K562 (cell line): ENCODE results near the gene CHCHD5. TPM values are rescaled to one million over a fixed set of nuclear protein-coding genes. Genes with fewer than 3 reads are reported as not detected.

Experiments
- BRCA1 ChIP-seq, 2 experiments: fragments of 450-650 bp in 1 of 2; sonication (generic) in 1 of 2; formaldehyde crosslinking in 1 of 2; IDR thresholded peaks; 2 replicates each; pipeline versions ENCODE4 v1.5.0 to v1.6.1; 2017 to 2020; ENCODE audit warnings: mild to moderate bottlenecking in 1 of 2, missing genetic modification reagents in 1 of 2
- FOXJ2 ChIP-seq: fragments of 200-800 bp; sonication (Bioruptor generic); IDR thresholded peaks from 2 replicates; pipeline ENCODE4 v1.6.1; 2016; ENCODE audit warnings: missing genetic modification characterization, missing compliant biosample characterization
- MYNN ChIP-seq, 2 experiments: sonication (generic); formaldehyde crosslinking in 1 of 2; IDR thresholded peaks; 2 replicates each; pipeline versions ENCODE4 v1.5.0 to v1.6.1; 2016 to 2020; ENCODE audit warnings: antibody characterized with exemption in 1 of 2, missing genetic modification reagents in 1 of 2
- NR1H2 ChIP-seq: sonication (generic); formaldehyde crosslinking; IDR thresholded peaks from 2 replicates; pipeline ENCODE4 v1.4.0; 2020; ENCODE audit warnings: mild to moderate bottlenecking, missing genetic modification reagents
- PURB ChIP-seq: sonication (generic); formaldehyde crosslinking; IDR thresholded peaks from 2 replicates; pipeline ENCODE4 v1.9.0; 2021; ENCODE audit warnings: low read depth, mild to moderate bottlenecking, missing genetic modification reagents
- RAD21 ChIP-seq, 2 experiments: fragments of 250-450 bp in 1 of 2; fragments of 450-650 bp in 1 of 2; sonication (Bioruptor Pico) in 1 of 2; formaldehyde crosslinking in 1 of 2; IDR thresholded peaks in 1 of 2; conservative IDR thresholded peaks in 1 of 2; 2 replicates each; pipeline versions ENCODE4 v1.4.0 to v1.8.0; 2020 to 2022; ENCODE audit warnings: mild to moderate bottlenecking in 2 of 2, moderate library complexity in 1 of 2
- RBM14 ChIP-seq: fragments of 200-400 bp; formaldehyde crosslinking; IDR thresholded peaks from 2 replicates; pipeline ENCODE4 v1.6.1; 2018; ENCODE audit warnings: low read depth, mild to moderate bottlenecking, low read length, moderate library complexity, borderline replicate concordance; ENCODE audit not compliant: insufficient read depth
- SP1 ChIP-seq: sonication (generic); formaldehyde crosslinking; IDR thresholded peaks from 2 replicates; pipeline ENCODE4 v1.8.1; 2022; ENCODE audit warnings: mild to moderate bottlenecking, missing genetic modification reagents
- U2AF1 ChIP-seq: fragments of 200-400 bp; formaldehyde crosslinking; optimal IDR thresholded peaks from 2 replicates; pipeline ENCODE3; 2017; ENCODE audit warnings: mild to moderate bottlenecking, low read depth, low read length, moderate library complexity
- ZNF174 ChIP-seq: fragments of 250-450 bp; sonication (Bioruptor Pico); IDR thresholded peaks from 2 replicates; pipeline ENCODE4 v1.4.0; 2020; ENCODE audit warnings: mild to moderate bottlenecking
- polyA plus RNA-seq, 8 experiments: library from polyadenylated mRNA; depleted of rRNA in 4 of 8; stranded (reverse) in 5 of 8; unstranded in 3 of 8; fragments of >200 nt; fragmentation: Nextera tagmentation in 2 of 8; fragmentation: Illumina TruSeq in 1 of 8; extraction: Ambion mirVana in 2 of 8; extraction: Trizol in 1 of 8; gene quantifications; 2 replicates each; pipeline versions ENCODE4 v1.2.1 to v1.2.3, GENCODE V29; 2011 to 2014; ENCODE audit warnings: inconsistent platforms in 1 of 8, missing spikeins in 1 of 8
- total RNA-seq, 7 experiments: library from RNA; depleted of rRNA in 6 of 7; stranded (reverse); fragments of >200 nt in 6 of 7; fragmentation: Illumina TruSeq in 2 of 7; extraction: Trizol in 2 of 7; gene quantifications; 2 replicates each; pipeline versions ENCODE4 v1.2.1 to v1.2.3, GENCODE V29; 2011 to 2021; ENCODE audit warnings: low replicate concordance in 1 of 7
- TF ChIP-seq, protein P1 (sequence below): sonication (generic); formaldehyde crosslinking; IDR thresholded peaks from 2 replicates; pipeline ENCODE4 v1.8.0; 2023; ENCODE audit warnings: mild to moderate bottlenecking, missing genetic modification reagents
- TF ChIP-seq, protein P2 (sequence below): fragments of 450-650 bp; IDR thresholded peaks from 2 replicates; pipeline ENCODE4 v1.6.1; 2014; ENCODE audit warnings: low read depth, mild to moderate bottlenecking, moderate library complexity, borderline replicate concordance
- TF ChIP-seq, protein P3 (sequence below): fragments of 250-450 bp; sonication (Bioruptor Pico); IDR thresholded peaks from 2 replicates; pipeline ENCODE4 v1.4.0; 2020
- TF ChIP-seq, protein P4 (sequence below), 2 experiments: fragments of 450-650 bp; conservative IDR thresholded peaks; 2 replicates each; pipeline ENCODE4 v1.6.1; 2017; ENCODE audit warnings: mild to moderate bottlenecking in 2 of 2, moderate library complexity in 2 of 2
- TF ChIP-seq, protein P5 (sequence below): fragments of 450-650 bp; formaldehyde crosslinking; IDR thresholded peaks from 2 replicates; pipeline ENCODE4 v1.4.0; 2020; ENCODE audit warnings: mild to moderate bottlenecking, moderate library complexity

The CHCHD5 gene
- total and polyA plus RNA-seq, 9 of the 15 experiments (the other 6 are each of a cell fraction or from before 2014, with no cell fraction given): 7.4 to 79.3 (median 33.4) TPM

DNA sequence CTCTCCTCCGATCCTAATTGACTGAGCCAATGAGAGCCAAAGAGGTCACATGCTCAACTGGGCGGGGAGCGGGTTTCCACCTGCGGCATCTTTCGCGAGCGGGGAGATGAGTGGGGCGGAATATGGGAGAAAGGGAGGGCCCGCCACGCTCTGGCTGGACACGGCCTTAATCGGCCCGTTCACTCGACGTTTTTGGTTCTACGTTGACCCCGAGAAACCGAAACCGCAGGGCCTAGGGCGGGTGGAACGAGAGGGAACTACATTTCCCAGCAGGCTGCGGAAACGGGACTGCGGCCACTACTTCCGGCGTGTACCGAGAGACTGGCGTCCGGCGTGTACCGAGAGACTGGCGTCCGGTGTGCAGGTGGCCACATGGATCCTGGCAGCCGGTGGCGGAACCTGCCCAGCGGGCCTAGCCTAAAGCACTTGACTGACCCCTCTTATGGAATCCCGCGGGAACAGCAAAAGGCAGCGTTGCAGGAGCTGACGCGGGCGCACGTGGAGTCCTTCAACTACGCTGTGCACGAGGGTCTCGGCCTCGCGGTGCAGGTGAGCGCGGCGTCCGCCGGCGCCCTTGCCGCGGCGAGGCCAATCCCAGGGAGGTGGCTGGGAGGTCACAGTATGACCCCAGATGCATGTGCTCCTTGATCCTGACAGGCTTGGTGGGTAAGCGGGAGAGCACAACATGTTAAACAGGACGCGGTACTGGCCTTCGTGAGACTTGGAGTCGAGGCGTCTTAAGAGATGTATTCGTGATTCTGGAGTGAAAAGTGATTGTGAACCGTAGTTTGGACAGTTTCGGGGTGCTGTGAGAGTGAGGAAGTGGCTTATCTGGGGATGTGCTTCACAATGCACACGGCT, 42.1 kb upstream of the CHCHD5 start, which contains the start of gene POLR1B (continued):
- TF ChIP-seq RBM14 (no peak), SP1 (CRISPR knock-in tag) (peak; percentile 87), PURB (CRISPR knock-in tag) (no peak), RAD21 (CRISPR knock-in tag; conservative IDR thresholded peaks at IDR 0.05 in 1 of 2, IDR thresholded peaks at IDR 0.05 in 1 of 2) (no peak), NR1H2 (CRISPR knock-in tag) (no peak), FOXJ2 (tag) (no peak; the same call in 1 of the 2 replicates), BRCA1 (IDR thresholded peaks at IDR 0.05) (no peak), BRCA1 (CRISPR knock-in tag; IDR thresholded peaks at IDR 0.05) (no peak), ZNF174 (CRISPR knock-in tag) (no peak), MYNN (IDR thresholded peaks at IDR 0.05) (0 out of 2 replicates have a peak, but pooled peaks have one; percentile 69), MYNN (CRISPR knock-in tag; IDR thresholded peaks at IDR 0.05) (no peak), U2AF1 (no peak)
- TF ChIP-seq, protein P1, sequence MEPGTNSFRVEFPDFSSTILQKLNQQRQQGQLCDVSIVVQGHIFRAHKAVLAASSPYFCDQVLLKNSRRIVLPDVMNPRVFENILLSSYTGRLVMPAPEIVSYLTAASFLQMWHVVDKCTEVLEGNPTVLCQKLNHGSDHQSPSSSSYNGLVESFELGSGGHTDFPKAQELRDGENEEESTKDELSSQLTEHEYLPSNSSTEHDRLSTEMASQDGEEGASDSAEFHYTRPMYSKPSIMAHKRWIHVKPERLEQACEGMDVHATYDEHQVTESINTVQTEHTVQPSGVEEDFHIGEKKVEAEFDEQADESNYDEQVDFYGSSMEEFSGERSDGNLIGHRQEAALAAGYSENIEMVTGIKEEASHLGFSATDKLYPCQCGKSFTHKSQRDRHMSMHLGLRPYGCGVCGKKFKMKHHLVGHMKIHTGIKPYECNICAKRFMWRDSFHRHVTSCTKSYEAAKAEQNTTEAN: no peak
- TF ChIP-seq, protein P2, sequence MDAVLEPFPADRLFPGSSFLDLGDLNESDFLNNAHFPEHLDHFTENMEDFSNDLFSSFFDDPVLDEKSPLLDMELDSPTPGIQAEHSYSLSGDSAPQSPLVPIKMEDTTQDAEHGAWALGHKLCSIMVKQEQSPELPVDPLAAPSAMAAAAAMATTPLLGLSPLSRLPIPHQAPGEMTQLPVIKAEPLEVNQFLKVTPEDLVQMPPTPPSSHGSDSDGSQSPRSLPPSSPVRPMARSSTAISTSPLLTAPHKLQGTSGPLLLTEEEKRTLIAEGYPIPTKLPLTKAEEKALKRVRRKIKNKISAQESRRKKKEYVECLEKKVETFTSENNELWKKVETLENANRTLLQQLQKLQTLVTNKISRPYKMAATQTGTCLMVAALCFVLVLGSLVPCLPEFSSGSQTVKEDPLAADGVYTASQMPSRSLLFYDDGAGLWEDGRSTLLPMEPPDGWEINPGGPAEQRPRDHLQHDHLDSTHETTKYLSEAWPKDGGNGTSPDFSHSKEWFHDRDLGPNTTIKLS: peak; percentile 92
- TF ChIP-seq, protein P3, sequence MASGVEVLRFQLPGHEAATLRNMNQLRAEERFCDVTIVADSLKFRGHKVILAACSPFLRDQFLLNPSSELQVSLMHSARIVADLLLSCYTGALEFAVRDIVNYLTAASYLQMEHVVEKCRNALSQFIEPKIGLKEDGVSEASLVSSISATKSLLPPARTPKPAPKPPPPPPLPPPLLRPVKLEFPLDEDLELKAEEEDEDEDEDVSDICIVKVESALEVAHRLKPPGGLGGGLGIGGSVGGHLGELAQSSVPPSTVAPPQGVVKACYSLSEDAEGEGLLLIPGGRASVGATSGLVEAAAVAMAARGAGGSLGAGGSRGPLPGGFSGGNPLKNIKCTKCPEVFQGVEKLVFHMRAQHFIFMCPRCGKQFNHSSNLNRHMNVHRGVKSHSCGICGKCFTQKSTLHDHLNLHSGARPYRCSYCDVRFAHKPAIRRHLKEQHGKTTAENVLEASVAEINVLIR (CRISPR knock-in tag): no peak
- TF ChIP-seq, protein P4, sequence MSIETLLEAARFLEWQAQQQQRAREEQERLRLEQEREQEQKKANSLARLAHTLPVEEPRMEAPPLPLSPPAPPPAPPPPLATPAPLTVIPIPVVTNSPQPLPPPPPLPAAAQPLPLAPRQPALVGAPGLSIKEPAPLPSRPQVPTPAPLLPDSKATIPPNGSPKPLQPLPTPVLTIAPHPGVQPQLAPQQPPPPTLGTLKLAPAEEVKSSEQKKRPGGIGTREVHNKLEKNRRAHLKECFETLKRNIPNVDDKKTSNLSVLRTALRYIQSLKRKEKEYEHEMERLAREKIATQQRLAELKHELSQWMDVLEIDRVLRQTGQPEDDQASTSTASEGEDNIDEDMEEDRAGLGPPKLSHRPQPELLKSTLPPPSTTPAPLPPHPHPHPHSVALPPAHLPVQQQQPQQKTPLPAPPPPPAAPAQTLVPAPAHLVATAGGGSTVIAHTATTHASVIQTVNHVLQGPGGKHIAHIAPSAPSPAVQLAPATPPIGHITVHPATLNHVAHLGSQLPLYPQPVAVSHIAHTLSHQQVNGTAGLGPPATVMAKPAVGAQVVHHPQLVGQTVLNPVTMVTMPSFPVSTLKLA (conservative IDR thresholded peaks at IDR 0.05): peak; percentile 98 to 99
- TF ChIP-seq, protein P5, sequence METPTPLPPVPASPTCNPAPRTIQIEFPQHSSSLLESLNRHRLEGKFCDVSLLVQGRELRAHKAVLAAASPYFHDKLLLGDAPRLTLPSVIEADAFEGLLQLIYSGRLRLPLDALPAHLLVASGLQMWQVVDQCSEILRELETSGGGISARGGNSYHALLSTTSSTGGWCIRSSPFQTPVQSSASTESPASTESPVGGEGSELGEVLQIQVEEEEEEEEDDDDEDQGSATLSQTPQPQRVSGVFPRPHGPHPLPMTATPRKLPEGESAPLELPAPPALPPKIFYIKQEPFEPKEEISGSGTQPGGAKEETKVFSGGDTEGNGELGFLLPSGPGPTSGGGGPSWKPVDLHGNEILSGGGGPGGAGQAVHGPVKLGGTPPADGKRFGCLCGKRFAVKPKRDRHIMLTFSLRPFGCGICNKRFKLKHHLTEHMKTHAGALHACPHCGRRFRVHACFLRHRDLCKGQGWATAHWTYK: 0 out of 2 replicates have a peak, but pooled peaks have one; percentile 38
